Measurements from ENCODE around the gene PRKAR1A. TPM values are rescaled to one million over a fixed set of nuclear protein-coding genes. Genes with fewer than 3 reads are reported as not detected.

PRKAR1A gene
- total and polyA plus RNA-seq, 2 of the 8 experiments (the other 6 are each of a cell fraction or from before 2014, with no cell fraction given): 39.3 to 149 TPM

GRCh38 chr17:68498479-68499326, 13.5 kb upstream of the PRKAR1A start:
- Histone ChIP-seq H2BK15ac (ENCODE audit: low read length) (no peak overlapping the region), H2AFZ (ENCODE audit: low read length) (no peak overlapping the region)

More at GRCh38 chr17:68498479-68499326, 13.5 kb upstream of the PRKAR1A start:
- no peak overlapping the region for H3K23ac ChIP-seq (ENCODE audit: insufficient read length)
- H3K79me2 ChIP-seq (ENCODE audit: control insufficient read depth in 1 of 2, insufficient read depth in 2 of 2, low read length in 2 of 2): no peaks in the 10 kb centered on the region
- H3K56ac ChIP-seq (replicated peaks; ENCODE audit: insufficient read length, low read depth, low read length): no peak overlapping the region
- H2BK20ac ChIP-seq (ENCODE audit: low read length): no peak overlapping the region
- ChIA-PET POLR2A (ENCODE audit: partially characterized antibody) (interaction anchor here (0.7 kb wide), 1 partner anchor 13 kb away, joined by 4 read pairs; the partner anchor contains the start of gene PRKAR1A), CTCF (ENCODE audit: partially characterized antibody) (interaction anchor here (0.9 to 2.1 kb wide), 7 partner anchors 12 to 299 kb away, joined by 3 to 6 read pairs (median 3); no protein-coding TSS in a partner anchor)
- H2BK120ac ChIP-seq (replicated peaks; ENCODE audit: low read depth, low read length): no peak overlapping the region
- H3K4me3 ChIP-seq (ENCODE audit: extremely low read depth in 1 of 4, insufficient read depth in 2 of 4, low read depth in 3 of 4, low read length in 4 of 4): no peak overlapping the region
- H3K36me3 ChIP-seq (ENCODE audit: control insufficient read depth in 2 of 4, insufficient read depth in 4 of 4, low read length in 3 of 4): no peaks in the 10 kb centered on the region
- DNase-seq (ENCODE audit: low read depth in 1 of 2, low spot score in 2 of 2) (no peak), FAIRE-seq (no peak)
- H3K79me1 ChIP-seq (ENCODE audit: low read depth, low read length): no peaks in the 10 kb centered on the region
- H2BK12ac ChIP-seq (ENCODE audit: low read depth, low read length): no peak overlapping the region
- no peak overlapping the region for H2AK5ac ChIP-seq (ENCODE audit: low read depth, low read length)
- no peaks in the 10 kb centered on the region for H4K20me1 ChIP-seq (replicated peaks in 1 of 2; ENCODE audit: control insufficient read depth in 1 of 2, insufficient read depth in 2 of 2, low read length in 2 of 2)
- no peak overlapping the region for H2BK5ac ChIP-seq (ENCODE audit: low read depth, low read length)
- H4K8ac ChIP-seq (ENCODE audit: extremely low read depth, insufficient read depth, low read length): no peak overlapping the region
- no peak overlapping the region for H4K91ac ChIP-seq (replicated peaks; ENCODE audit: insufficient read length, low read length)
- H3K4ac ChIP-seq (replicated peaks; ENCODE audit: insufficient read length, low read depth, low read length): no peak overlapping the region
- no peak overlapping the region for H3K4me2 ChIP-seq (ENCODE audit: insufficient read depth in 1 of 2, low read depth in 2 of 2, low read length in 2 of 2)
- H3K18ac ChIP-seq (ENCODE audit: extremely low read depth, low read length): no peak overlapping the region
- no peaks in the 10 kb centered on the region for H3K4me1 ChIP-seq (replicated peaks in 1 of 4; ENCODE audit: control insufficient read depth in 3 of 4, insufficient read depth in 4 of 4, low read length in 3 of 4)
- no peaks in the 10 kb centered on the region for H3K23me2 ChIP-seq (ENCODE audit: low read depth, low read length)
- H4K5ac ChIP-seq (ENCODE audit: insufficient read length, low read depth, low read length): no peak overlapping the region
- 85% methylated on average over 7 of the region's 7 CpGs; no CpG with 5 or more reads in 1 of the 2 experiments for WGBS, 2 experiments (ENCODE audit: extremely low coverage in 1 of 2, insufficient coverage in 1 of 2, insufficient read length in 1 of 2, insufficient replicate concordance in 2 of 2, low coverage in 1 of 2, low lambda C conversion rate in 2 of 2, missing lambda C conversion rate in 1 of 2)
- no peaks in the 10 kb centered on the region for H3K27me3 ChIP-seq (replicated peaks in 1 of 4; ENCODE audit: control insufficient read depth in 3 of 4, extremely low read depth in 1 of 4, insufficient read depth in 3 of 4, low read length in 3 of 4)
- TF ChIP-seq GTF2F1 (IDR thresholded peaks at IDR 0.05; ENCODE audit: borderline replicate concordance, low read depth, low read length) (no peak), KDM4A (IDR thresholded peaks at IDR 0.05; ENCODE audit: low read depth, low read length, severe bottlenecking) (no peak), CEBPB (IDR thresholded peaks at IDR 0.05; ENCODE audit: low read depth, low read length) (no peak)
- peaks cover 0 to 5% of the 10 kb centered on the region in 2 experiments; a peak in 1 of 4 replicates for H3K9me3 ChIP-seq (ENCODE audit: insufficient read depth in 2 of 2, low read depth in 1 of 2, low read length in 1 of 2)
- no peak overlapping the region; a peak in 1 of 7 replicates for H3K9ac ChIP-seq (replicated peaks in 1 of 4; ENCODE audit: extremely low read depth in 1 of 4, low read depth in 3 of 4, low read length in 3 of 4)
- H3K27ac ChIP-seq (ENCODE audit: low read depth, low read length): no peak overlapping the region
- H3K14ac ChIP-seq (ENCODE audit: insufficient read length): no peak overlapping the region
